ENCODE data around the gene DYNC1LI1.

DYNC1LI1 gene

GRCh38 chr3:32596909-32597369 lies 26.3 kb upstream of the DYNC1LI1 start:
- no peak for DNase-seq (ENCODE audit: low read depth)

GRCh38 chr3:32596282-32596908 lies 25.7 kb upstream of the DYNC1LI1 start:
- no peak for DNase-seq (ENCODE audit: low read depth)
- no peak for TF ChIP-seq CTCF (IDR thresholded peaks at IDR 0.05; ENCODE audit: control insufficient read depth, extremely low read depth, insufficient read depth)
- H3K4me3 ChIP-seq (ENCODE audit: low read depth, low read length) = no peak overlapping the region

More at GRCh38 chr3:32596909-32597369, 26.3 kb upstream of the DYNC1LI1 start:
- no peak for TF ChIP-seq CTCF (IDR thresholded peaks at IDR 0.05; ENCODE audit: control insufficient read depth, extremely low read depth, insufficient read depth)
- H3K4me3 ChIP-seq (ENCODE audit: low read depth, low read length) = no peak overlapping the region

- no peak for DNase-seq (ENCODE audit: low read depth)
- H3K4me3 ChIP-seq (ENCODE audit: low read depth, low read length) = no peak overlapping the region
- no peak for TF ChIP-seq CTCF (IDR thresholded peaks at IDR 0.05; ENCODE audit: control insufficient read depth, extremely low read depth, insufficient read depth)
Observed at GRCh38 chr3:32595323-32595722, 24.7 kb upstream of the DYNC1LI1 start.

GRCh38 chr3:32593903-32594525 lies 23.4 kb upstream of the DYNC1LI1 start:
- DNase-seq (ENCODE audit: low read depth) = no peak
- no peak overlapping the region for H3K4me3 ChIP-seq (ENCODE audit: low read depth, low read length)

GRCh38 chr3:32592696-32593353 lies 22.2 kb upstream of the DYNC1LI1 start:
- DNase-seq (ENCODE audit: low read depth) = no peak
- no peak for TF ChIP-seq CTCF (IDR thresholded peaks at IDR 0.05; ENCODE audit: control insufficient read depth, extremely low read depth, insufficient read depth)
- no peak overlapping the region for H3K4me3 ChIP-seq (ENCODE audit: low read depth, low read length)

More at GRCh38 chr3:32593903-32594525, 23.4 kb upstream of the DYNC1LI1 start:
- TF ChIP-seq CTCF (IDR thresholded peaks at IDR 0.05; ENCODE audit: control insufficient read depth, extremely low read depth, insufficient read depth) = no peak

GRCh38 chr3:32592011-32592410 lies 21.4 kb upstream of the DYNC1LI1 start:
- no peak for TF ChIP-seq CTCF (IDR thresholded peaks at IDR 0.05; ENCODE audit: control insufficient read depth, extremely low read depth, insufficient read depth)
- no peak overlapping the region for H3K4me3 ChIP-seq (ENCODE audit: low read depth, low read length)
- DNase-seq (ENCODE audit: low read depth) = no peak
